Fibroblast of mammary gland (primary cell): Measurements from ENCODE around the gene XCR1.
A peak's percentile ranks its signal among the peaks of the same experiment; 100 is the strongest.

ENCODE experiments used
- DNase-seq: peaks from one replicate; pipeline ENCODE4 v3.0.0-alpha.2; 2010; ENCODE audit warnings: low read depth
- H3K4me3 ChIP-seq: 2 replicates; pipeline ENCODE4 v1.5.1; 2011; ENCODE audit warnings: low read depth, mild to moderate bottlenecking, low read length, moderate library complexity; ENCODE audit not compliant: control insufficient read depth
- CTCF ChIP-seq: conservative IDR thresholded peaks from 2 replicates; pipeline ENCODE4 v1.5.1; 2011; ENCODE audit warnings: low read depth, low read length, inconsistent platforms; ENCODE audit not compliant: control insufficient read depth, insufficient read depth

XCR1 gene

DNA sequence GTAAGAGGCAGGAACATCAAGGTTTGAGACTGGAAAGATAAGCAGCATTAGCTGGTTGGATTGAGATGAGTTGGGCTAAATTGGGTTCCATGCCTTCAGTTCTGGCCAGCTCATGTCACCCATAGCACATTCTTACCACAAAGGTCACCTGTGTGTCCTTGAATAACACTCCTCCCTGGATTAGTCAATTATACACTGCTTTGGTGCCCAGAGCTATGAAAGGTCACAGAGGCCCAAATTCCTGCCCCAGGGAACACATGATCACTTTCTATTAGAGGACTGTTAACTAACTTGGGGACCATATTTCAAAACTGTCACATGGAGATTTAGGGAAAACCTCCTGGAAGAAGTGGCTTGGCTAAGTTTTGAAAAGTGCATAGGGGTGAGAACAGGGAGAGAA, 40.1 kb upstream of the XCR1 start:
- no peak for DNase-seq
- TF ChIP-seq CTCF: no peak
- no peak overlapping the region for H3K4me3 ChIP-seq

- H3K4me3 ChIP-seq: no peak overlapping the region
- TF ChIP-seq CTCF: no peak
- DNase-seq: peak; percentile 11
These were observed 38.5 kb upstream of the XCR1 start for GRCh38 chr3:46065750-46066256.

DNA sequence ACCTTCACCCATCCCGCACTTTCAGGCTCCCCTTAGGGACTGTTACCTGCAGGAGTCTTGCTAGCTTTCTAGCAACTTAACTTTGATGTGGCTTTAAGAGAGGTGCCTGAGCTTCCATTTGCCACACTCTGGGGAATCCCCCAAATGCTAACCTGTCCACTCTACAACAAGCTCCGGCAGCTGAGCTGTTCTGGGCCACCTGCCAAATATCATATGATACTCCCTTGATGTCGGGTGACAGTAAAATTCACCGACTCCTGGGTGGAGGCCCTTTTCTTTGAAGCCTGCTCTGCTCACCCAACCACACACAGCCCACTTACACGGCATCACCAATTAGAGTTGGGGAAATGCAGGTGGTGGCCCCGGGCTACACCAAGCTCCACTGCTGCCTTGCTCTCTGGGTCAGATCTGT, 38.0 kb upstream of the XCR1 start:
- no peak overlapping the region for H3K4me3 ChIP-seq
- no peak for DNase-seq
- no peak for TF ChIP-seq CTCF

- no peak for DNase-seq
- no peak overlapping the region for H3K4me3 ChIP-seq
- no peak for TF ChIP-seq CTCF
These were observed 35.4 kb upstream of the XCR1 start for GRCh38 chr3:46062679-46063078.

GRCh38 chr3:46061887-46062286, 34.6 kb upstream of the XCR1 start:
- no peak for DNase-seq
- TF ChIP-seq CTCF: no peak
- H3K4me3 ChIP-seq: no peak overlapping the region

DNA sequence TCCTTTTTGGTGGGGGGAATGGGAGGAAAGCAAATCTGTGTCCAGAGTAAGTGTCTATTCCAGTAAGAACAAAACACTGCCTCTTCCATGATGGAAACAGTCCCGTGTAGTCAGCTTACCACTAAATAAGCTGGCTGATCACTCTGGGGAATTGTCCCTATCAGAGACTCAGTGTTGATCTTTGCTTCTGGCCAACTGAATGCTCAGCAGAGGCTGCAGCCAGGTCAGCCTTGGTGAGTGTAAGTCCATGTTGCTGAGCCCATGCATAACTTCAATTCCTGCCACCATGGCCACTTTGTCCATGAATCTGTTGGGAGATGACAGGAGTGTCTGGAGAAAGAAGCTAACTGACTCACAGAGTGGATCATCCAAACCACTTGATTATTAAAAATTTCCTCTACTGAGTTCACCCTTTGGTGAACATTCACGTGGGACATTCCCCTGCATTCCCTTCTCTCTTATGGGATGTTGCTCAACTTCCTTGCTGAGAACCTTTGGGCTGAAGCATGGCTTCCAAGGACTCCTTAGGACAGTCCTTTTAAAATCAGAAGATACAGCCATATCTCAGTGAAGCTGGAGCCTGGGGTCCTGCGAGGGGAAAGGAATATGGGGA, 33.9 kb upstream of the XCR1 start:
- no peak overlapping the region for H3K4me3 ChIP-seq
- TF ChIP-seq CTCF: no peak
- DNase-seq: peak; percentile 33

DNA sequence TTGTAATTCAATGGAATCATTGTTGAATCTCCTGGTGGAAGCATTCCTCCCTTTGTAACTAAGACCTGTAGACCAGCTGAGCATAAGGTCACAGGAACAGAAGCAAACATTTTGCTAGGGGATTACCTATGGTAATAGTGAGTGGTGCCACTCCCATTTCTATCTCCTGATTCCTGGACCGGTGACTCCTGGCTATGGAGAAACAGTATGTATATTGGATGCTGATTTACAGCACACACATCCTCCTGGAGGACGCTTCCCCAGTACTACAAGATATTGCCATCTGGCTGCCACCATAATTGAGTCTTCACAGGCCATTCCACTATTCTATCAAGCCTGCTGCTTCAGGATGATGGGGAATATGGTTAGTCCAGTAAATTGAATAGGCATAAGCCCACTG, 33.3 kb upstream of the XCR1 start:
- no peak for DNase-seq
- no peak for TF ChIP-seq CTCF
- no peak overlapping the region for H3K4me3 ChIP-seq
